Right lobe of liver (tissue), 4 donors: ENCODE data around the gene POLR2L.

Experiments
- POLR2A ChIP-seq: fragments of 450-650 bp; IDR thresholded peaks from one replicate; pipeline ENCODE4 v1.6.1; 2017; ENCODE audit warnings: antibody characterized with exemption, mild to moderate bottlenecking
- TF ChIP-seq, protein P1 (sequence below), 4 donors: fragments of 200-600 bp in 3 of 4; fragments of 450-650 bp in 1 of 4; IDR thresholded peaks; one replicate each; pipeline versions ENCODE4 v1.5.1 to v1.8.0; 2016 to 2022; ENCODE audit warnings: antibody characterized with exemption in 4 of 4, mild to moderate bottlenecking in 2 of 4
- donor health status: DM: no; HTN: no; CAD: no.
- donor health status: DM: no; HTN: no; CAD: no.
- donor health status: DM: no; HTN: yes; CAD: no.

- TF ChIP-seq, protein P1, sequence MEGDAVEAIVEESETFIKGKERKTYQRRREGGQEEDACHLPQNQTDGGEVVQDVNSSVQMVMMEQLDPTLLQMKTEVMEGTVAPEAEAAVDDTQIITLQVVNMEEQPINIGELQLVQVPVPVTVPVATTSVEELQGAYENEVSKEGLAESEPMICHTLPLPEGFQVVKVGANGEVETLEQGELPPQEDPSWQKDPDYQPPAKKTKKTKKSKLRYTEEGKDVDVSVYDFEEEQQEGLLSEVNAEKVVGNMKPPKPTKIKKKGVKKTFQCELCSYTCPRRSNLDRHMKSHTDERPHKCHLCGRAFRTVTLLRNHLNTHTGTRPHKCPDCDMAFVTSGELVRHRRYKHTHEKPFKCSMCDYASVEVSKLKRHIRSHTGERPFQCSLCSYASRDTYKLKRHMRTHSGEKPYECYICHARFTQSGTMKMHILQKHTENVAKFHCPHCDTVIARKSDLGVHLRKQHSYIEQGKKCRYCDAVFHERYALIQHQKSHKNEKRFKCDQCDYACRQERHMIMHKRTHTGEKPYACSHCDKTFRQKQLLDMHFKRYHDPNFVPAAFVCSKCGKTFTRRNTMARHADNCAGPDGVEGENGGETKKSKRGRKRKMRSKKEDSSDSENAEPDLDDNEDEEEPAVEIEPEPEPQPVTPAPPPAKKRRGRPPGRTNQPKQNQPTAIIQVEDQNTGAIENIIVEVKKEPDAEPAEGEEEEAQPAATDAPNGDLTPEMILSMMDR (IDR thresholded peaks at IDR 0.05), result no peak
- no peak for TF ChIP-seq POLR2A
Measured at GRCh38 chr11:803467-803742, 38.9 kb downstream of the POLR2L start.
